Testis (tissue), 3 donors: ENCODE results near the gene GARNL3. TPM values are rescaled to one million over a fixed set of nuclear protein-coding genes. Genes with fewer than 3 reads are reported as not detected.

ENCODE experiments used
- DNase-seq: peaks from one replicate; pipeline ENCODE4 v3.0.0-alpha.2; 2019
- H3K27ac ChIP-seq, 2 donors: fragments of 200-600 bp; sonication (generic); one replicate each; pipeline ENCODE4 v1.5.1; 2019
- H3K27me3 ChIP-seq: fragments of 200-600 bp; sonication (generic); one replicate; pipeline ENCODE4 v1.5.1; 2019
- H3K36me3 ChIP-seq: fragments of 200-600 bp; sonication (generic); one replicate; pipeline ENCODE4 v1.5.1; 2017; ENCODE audit warnings: low read depth; ENCODE audit errors: missing control alignments
- H3K4me1 ChIP-seq: fragments of 200-600 bp; sonication (generic); one replicate; pipeline ENCODE4 v1.5.1; 2019
- H3K4me3 ChIP-seq, 2 donors: fragments of 200-600 bp; sonication (generic); one replicate each; pipeline ENCODE4 v1.5.1; 2017 to 2019
- H3K9me3 ChIP-seq: fragments of 200-600 bp; sonication (generic); one replicate; pipeline ENCODE4 v1.5.1; 2017
- CTCF ChIP-seq, 3 experiments: fragments of 450-650 bp in 2 of 3; fragments of 200-600 bp in 1 of 3; sonication (generic) in 1 of 3; IDR thresholded peaks; one replicate each; pipeline ENCODE4 v1.5.1; 2016 to 2019; ENCODE audit warnings: antibody characterized with exemption in 3 of 3, mild to moderate bottlenecking in 2 of 3, moderate library complexity in 1 of 3
- POLR2A ChIP-seq: fragments of 450-650 bp; IDR thresholded peaks from one replicate; pipeline ENCODE4 v1.6.1; 2017; ENCODE audit warnings: antibody characterized with exemption, mild to moderate bottlenecking, moderate library complexity
- WGBS, 2 donors: methylation state at CpG; one replicate each; pipeline ENCODE4 v1.1.5; 2018; 5-methylcytosine and 5-hydroxymethylcytosine counted together
- intact Hi-C: fragments of 100-400 bp; cut with DNase I; formaldehyde crosslinking; loops from one replicate; pipeline ENCODE4 v1.15.1; 2023; ENCODE audit warnings: low total_unique reads
- polyA plus RNA-seq: library from polyadenylated mRNA; stranded (reverse); fragments of 350-450 nt; fragmentation: Illumina TruSeq; extraction: RNeasy Lipid Tissue Mini Kit (QIAGEN cat#74804); gene quantifications from one replicate; pipeline ENCODE4 v1.2.3, GENCODE V29; 2014; ENCODE audit warnings: low read depth, low replicate concordance; ENCODE audit not compliant: insufficient read depth
- total RNA-seq, 2 donors: library from RNA; depleted of rRNA; stranded (reverse); fragments of >200 nt; gene quantifications; one replicate each; pipeline ENCODE4 v1.2.3, GENCODE V29; 2016

Gene GARNL3
- total and polyA plus RNA-seq, 3 donors from 2014 or later = 12.9 to 42.8 (median 25.9) TPM

GRCh38 chr9:127233989-127234388 lies 30.6 kb upstream of the GARNL3 start:
- intact Hi-C loops = no loop called here
- no peak overlapping the region for H3K4me3 ChIP-seq
- no peaks in the 10 kb centered on the region for H3K27me3 ChIP-seq
- TF ChIP-seq CTCF (IDR thresholded peaks at IDR 0.05) (no peak), POLR2A (no peak)
- H3K4me1 ChIP-seq = peaks cover 15% of the 10 kb centered on the region
- H3K9me3 ChIP-seq = no peaks in the 10 kb centered on the region
- no peaks in the 10 kb centered on the region for H3K36me3 ChIP-seq
- no peak for DNase-seq
- 39 to 44% methylated on average over 1 of the region's 1 CpG for WGBS, 2 donors
- H3K27ac ChIP-seq = peak overlapping the region; percentile 15 to 82

- Histone ChIP-seq H3K4me1 (peaks cover 15% of the 10 kb centered on the region), H3K36me3 (no peaks in the 10 kb centered on the region), H3K4me3 (no peak overlapping the region), H3K9me3 (no peaks in the 10 kb centered on the region), H3K27ac (no peak overlapping the region), H3K27me3 (no peaks in the 10 kb centered on the region)
- no peak for TF ChIP-seq POLR2A
- TF ChIP-seq CTCF (IDR thresholded peaks at IDR 0.05) = no peak
- no peak for DNase-seq
- 92 to 95% methylated on average over 4 of the region's 4 CpGs for WGBS, 2 donors
- intact Hi-C loops = no loop called here
Measured at GRCh38 chr9:127237801-127238200, 26.8 kb upstream of the GARNL3 start.

GRCh38 chr9:127241354-127241753 lies 23.2 kb upstream of the GARNL3 start:
- 94% methylated on average over 2 of the region's 2 CpGs for WGBS, 2 donors
- no peak for TF ChIP-seq POLR2A
- TF ChIP-seq CTCF (IDR thresholded peaks at IDR 0.05) = no peak
- Histone ChIP-seq H3K27ac (no peak overlapping the region), H3K27me3 (no peaks in the 10 kb centered on the region), H3K4me1 (no peaks in the 10 kb centered on the region), H3K9me3 (no peaks in the 10 kb centered on the region), H3K4me3 (no peak overlapping the region), H3K36me3 (no peaks in the 10 kb centered on the region)
- no peak for DNase-seq
- intact Hi-C loops = no loop called here

- Histone ChIP-seq H3K27ac (peak overlapping the region; percentile 64 to 85), H3K9me3 (no peaks in the 10 kb centered on the region), H3K36me3 (no peaks in the 10 kb centered on the region), H3K4me1 (no peaks in the 10 kb centered on the region), H3K4me3 (peak overlapping the region; percentile 58 to 63), H3K27me3 (no peaks in the 10 kb centered on the region)
- peak; percentile 99 for DNase-seq
- intact Hi-C loops = no loop called here
- 7 to 10% methylated on average over 33 to 42 of the region's 53 CpGs for WGBS, 2 donors
- no peak for TF ChIP-seq CTCF (IDR thresholded peaks at IDR 0.05)
- no peak for TF ChIP-seq POLR2A
Measured at GRCh38 chr9:127244609-127245601, 19.7 kb upstream of the GARNL3 start.
